HL-60 (cell line): ENCODE measurements around the gene DBNDD1.

Experiments
- DNase-seq, 2 experiments: peaks; one replicate each; pipeline ENCODE4 v3.0.0-alpha.2; 2010 to 2020; ENCODE audit warnings: low read depth in 1 of 2, low spot score in 1 of 2
- H3K27ac ChIP-seq: fragments of 250-450 bp; sonication (Bioruptor Pico); replicated peaks from 2 replicates; pipeline ENCODE4 v1.5.1; 2020; ENCODE audit warnings: mild to moderate bottlenecking, moderate library complexity
- H3K27me3 ChIP-seq: fragments of 250-450 bp; sonication (Bioruptor Pico); 2 replicates; pipeline ENCODE4 v1.5.1; 2021; ENCODE audit warnings: mild to moderate bottlenecking, moderate library complexity; ENCODE audit not compliant: insufficient read depth, poor library complexity, severe bottlenecking
- H3K4me3 ChIP-seq: replicated peaks from 2 replicates; pipeline ENCODE4 v1.5.1; 2011; ENCODE audit warnings: mild to moderate bottlenecking, control low read depth, low read length; ENCODE audit not compliant: insufficient read depth
- CTCF ChIP-seq: IDR thresholded peaks from one replicate; pipeline ENCODE4 v1.5.1; 2011; ENCODE audit warnings: low read length, control low read depth, inconsistent platforms; ENCODE audit not compliant: insufficient read depth
- GABPA ChIP-seq: IDR thresholded peaks from 2 replicates; pipeline ENCODE4 v1.6.1; 2012; ENCODE audit warnings: low read depth
- POLR2AphosphoS5 ChIP-seq: IDR thresholded peaks from 2 replicates; pipeline ENCODE4 v1.6.1; 2012; ENCODE audit warnings: low read depth
- REST ChIP-seq: IDR thresholded peaks from 2 replicates; pipeline ENCODE4 v1.6.1; 2012; ENCODE audit warnings: low read depth; ENCODE audit not compliant: insufficient replicate concordance
- SPI1 ChIP-seq: IDR thresholded peaks from 2 replicates; pipeline ENCODE4 v1.6.1; 2012; ENCODE audit warnings: low read depth, mild to moderate bottlenecking, borderline replicate concordance

DBNDD1 gene

GRCh38 chr16:89986600-89986999, 32.7 kb downstream of the DBNDD1 start:
- DNase-seq = no peak
- Histone ChIP-seq H3K27ac (no peak overlapping the region), H3K4me3 (no peak overlapping the region), H3K27me3 (no peaks in the 10 kb centered on the region)
- no peak for TF ChIP-seq CTCF
- no peak for TF ChIP-seq REST
- no peak for TF ChIP-seq GABPA
- TF ChIP-seq SPI1 = no peak
- no peak for TF ChIP-seq POLR2AphosphoS5

- DNase-seq = no peak
- Histone ChIP-seq H3K27ac (no peak overlapping the region), H3K27me3 (no peaks in the 10 kb centered on the region), H3K4me3 (no peak overlapping the region)
- TF ChIP-seq REST (no peak), CTCF (no peak), SPI1 (no peak), GABPA (no peak), POLR2AphosphoS5 (no peak)
These were observed 34.0 kb downstream of the DBNDD1 start for GRCh38 chr16:89985219-89985618.

- TF ChIP-seq GABPA (no peak), REST (no peak), CTCF (no peak), POLR2AphosphoS5 (no peak), SPI1 (no peak)
- no peaks in the 10 kb centered on the region for H3K27me3 ChIP-seq
- H3K4me3 ChIP-seq = no peak overlapping the region
- no peak for DNase-seq
- no peak overlapping the region for H3K27ac ChIP-seq
These were observed 35.0 kb downstream of the DBNDD1 start for GRCh38 chr16:89984216-89984615.
